Natural killer cell (primary cell): ENCODE results near the gene SLCO3A1. TPM values are rescaled to one million over a fixed set of nuclear protein-coding genes. Genes with fewer than 3 reads are reported as not detected.

Experiments used
- ATAC-seq, 3 donors: fragments of 150-1000 bp in 2 of 3; fragments of 200-7000 bp in 1 of 3; cut with Tn5 transposase; 1 replicate in 1 of 3; 2 replicates in 2 of 3; pipeline ENCODE4 v1.10.0; 2021; ENCODE audit warnings: mild to moderate bottlenecking in 2 of 3, moderate library complexity in 2 of 3
- DNase-seq, 2 donors: peaks; one replicate each; pipeline versions ENCODE4 v3.0.0 to v3.0.0-alpha.2; 2013 to 2021; ENCODE audit warnings: mixed read lengths in 1 of 2
- H3K27ac ChIP-seq: one replicate; pipeline ENCODE4 v1.5.1; 2013; ENCODE audit warnings: mild to moderate bottlenecking, low read length
- H3K27me3 ChIP-seq: one replicate; pipeline ENCODE4 v1.6.1; 2013; ENCODE audit warnings: low read length; ENCODE audit not compliant: control insufficient read depth, insufficient read depth
- H3K36me3 ChIP-seq: one replicate; pipeline ENCODE4 v1.6.1; 2013; ENCODE audit warnings: low read length; ENCODE audit not compliant: control insufficient read depth, insufficient read depth
- H3K4me1 ChIP-seq: one replicate; pipeline ENCODE4 v1.6.1; 2013; ENCODE audit warnings: low read length; ENCODE audit not compliant: control insufficient read depth, insufficient read depth
- H3K4me3 ChIP-seq: one replicate; pipeline ENCODE4 v1.5.1; 2013; ENCODE audit warnings: low read length
- H3K9me3 ChIP-seq: one replicate; pipeline ENCODE4 v1.6.1; 2013; ENCODE audit warnings: low read length; ENCODE audit not compliant: control insufficient read depth, insufficient read depth
- H3K27ac Mint-ChIP-seq, 2 donors: one replicate each; pipeline ENCODE4 v1.8.0; 2022; ENCODE audit warnings: mild to moderate bottlenecking in 2 of 2, mixed read lengths in 2 of 2, moderate library complexity in 1 of 2
- H3K27me3 Mint-ChIP-seq, 2 donors: one replicate each; pipeline ENCODE4 v1.8.0; 2022; ENCODE audit warnings: low read depth in 2 of 2, mixed read lengths in 2 of 2
- H3K36me3 Mint-ChIP-seq: one replicate; pipeline ENCODE4 v1.8.0; 2022; ENCODE audit warnings: mixed read lengths
- H3K4me1 Mint-ChIP-seq, 2 donors: one replicate each; pipeline ENCODE4 v1.8.0; 2022; ENCODE audit warnings: mixed read lengths in 2 of 2
- H3K4me3 Mint-ChIP-seq: one replicate; pipeline ENCODE4 v1.8.0; 2022; ENCODE audit warnings: mild to moderate bottlenecking, moderate library complexity, mixed read lengths
- H3K9me3 Mint-ChIP-seq, 2 donors: one replicate each; pipeline ENCODE4 v1.8.0; 2022; ENCODE audit warnings: mixed read lengths in 2 of 2
- WGBS: methylation state at CpG from one replicate; pipeline ENCODE4 v1.1.7; 2013; ENCODE audit warnings: missing lambda C conversion rate; ENCODE audit not compliant: insufficient coverage; 5-methylcytosine and 5-hydroxymethylcytosine counted together
- intact Hi-C: fragments of 100-400 bp; cut with micrococcal nuclease; formaldehyde crosslinking; loops from one replicate; pipeline ENCODE4 v1.14.2; 2022
- total RNA-seq, 4 donors: library from RNA; stranded (reverse); fragments of 120-200 nt in 1 of 4; gene quantifications; one replicate each; pipeline versions ENCODE4 v1.2.3 to v1.2.4, GENCODE V29; 2013 to 2022
- TF ChIP-seq, protein P1 (sequence below): fragments of 200-600 bp; IDR thresholded peaks from one replicate; pipeline ENCODE4 v1.8.0; 2022; ENCODE audit warnings: antibody characterized with exemption

SLCO3A1 gene
- total RNA-seq, 3 donors from 2014 or later (not counting 1 experiment from before 2014, with no cell fraction given), result 48.5 to 73.5 (median 68.8) TPM

GRCh38 chr15:92187975-92188374 is 334.5 kb downstream of the SLCO3A1 start:
- DNase-seq, result no peak
- no peaks in the 10 kb centered on the region for H3K36me3 Mint-ChIP-seq
- no peaks in the 10 kb centered on the region for H3K9me3 ChIP-seq
- no peak overlapping the region for H3K27ac ChIP-seq
- 88% methylated on average over 4 of the region's 4 CpGs for WGBS
- H3K4me3 Mint-ChIP-seq, result no peak overlapping the region
- H3K36me3 ChIP-seq, result no peaks in the 10 kb centered on the region
- no peak overlapping the region for H3K27ac Mint-ChIP-seq
- H3K9me3 Mint-ChIP-seq, result no peaks in the 10 kb centered on the region
- H3K27me3 Mint-ChIP-seq, result peaks cover 3 to 10% of the 10 kb centered on the region in 2 donors
- no peak overlapping the region for H3K4me3 ChIP-seq
- H3K27me3 ChIP-seq, result no peaks in the 10 kb centered on the region
- H3K4me1 ChIP-seq, result peaks cover 6% of the 10 kb centered on the region
- peaks cover 0 to 4% of the 10 kb centered on the region in 2 donors for H3K4me1 Mint-ChIP-seq
- TF ChIP-seq, protein P1, sequence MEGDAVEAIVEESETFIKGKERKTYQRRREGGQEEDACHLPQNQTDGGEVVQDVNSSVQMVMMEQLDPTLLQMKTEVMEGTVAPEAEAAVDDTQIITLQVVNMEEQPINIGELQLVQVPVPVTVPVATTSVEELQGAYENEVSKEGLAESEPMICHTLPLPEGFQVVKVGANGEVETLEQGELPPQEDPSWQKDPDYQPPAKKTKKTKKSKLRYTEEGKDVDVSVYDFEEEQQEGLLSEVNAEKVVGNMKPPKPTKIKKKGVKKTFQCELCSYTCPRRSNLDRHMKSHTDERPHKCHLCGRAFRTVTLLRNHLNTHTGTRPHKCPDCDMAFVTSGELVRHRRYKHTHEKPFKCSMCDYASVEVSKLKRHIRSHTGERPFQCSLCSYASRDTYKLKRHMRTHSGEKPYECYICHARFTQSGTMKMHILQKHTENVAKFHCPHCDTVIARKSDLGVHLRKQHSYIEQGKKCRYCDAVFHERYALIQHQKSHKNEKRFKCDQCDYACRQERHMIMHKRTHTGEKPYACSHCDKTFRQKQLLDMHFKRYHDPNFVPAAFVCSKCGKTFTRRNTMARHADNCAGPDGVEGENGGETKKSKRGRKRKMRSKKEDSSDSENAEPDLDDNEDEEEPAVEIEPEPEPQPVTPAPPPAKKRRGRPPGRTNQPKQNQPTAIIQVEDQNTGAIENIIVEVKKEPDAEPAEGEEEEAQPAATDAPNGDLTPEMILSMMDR, result no peak
- no peak for ATAC-seq
- intact Hi-C loops, result no loop called here

GRCh38 chr15:92189166-92189565 is 335.7 kb downstream of the SLCO3A1 start:
- intact Hi-C loops, result no loop called here
- TF ChIP-seq, protein P1, result no peak
- H3K4me1 ChIP-seq, result peaks cover 6% of the 10 kb centered on the region
- H3K4me3 ChIP-seq, result no peak overlapping the region
- Mint-ChIP-seq H3K4me3 (no peak overlapping the region), H3K27ac (no peak overlapping the region), H3K27me3 (peaks cover 0 to 10% of the 10 kb centered on the region in 2 donors), H3K4me1 (peaks cover 0 to 4% of the 10 kb centered on the region in 2 donors), H3K36me3 (no peaks in the 10 kb centered on the region), H3K9me3 (no peaks in the 10 kb centered on the region)
- no peaks in the 10 kb centered on the region for H3K27me3 ChIP-seq
- H3K36me3 ChIP-seq, result no peaks in the 10 kb centered on the region
- no peak overlapping the region for H3K27ac ChIP-seq
- DNase-seq (no peak), ATAC-seq (no peak)
- 93% methylated on average over 4 of the region's 4 CpGs for WGBS
- no peaks in the 10 kb centered on the region for H3K9me3 ChIP-seq

DNA sequence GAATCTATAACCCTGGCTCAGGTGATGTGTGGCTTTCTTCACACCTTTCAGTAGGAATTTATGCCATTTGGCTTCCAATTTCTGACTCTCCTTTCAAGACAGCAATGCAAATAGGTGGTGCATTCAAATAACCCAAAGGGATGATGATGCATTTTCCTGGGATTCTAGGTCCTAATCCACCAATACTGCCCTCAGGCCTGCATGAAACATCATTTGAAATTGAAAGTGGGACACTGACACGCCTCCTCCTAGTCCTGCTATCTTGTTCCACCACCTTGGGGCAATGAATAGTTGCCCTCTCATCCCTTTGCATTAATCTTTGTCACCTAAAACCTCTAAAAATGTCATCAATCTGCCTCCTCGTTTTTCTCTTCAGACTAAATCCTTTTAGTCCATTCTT is 341.7 kb downstream of the SLCO3A1 start:
- no peaks in the 10 kb centered on the region for H3K36me3 ChIP-seq
- Mint-ChIP-seq H3K4me3 (no peak overlapping the region), H3K27me3 (peaks cover 2 to 6% of the 10 kb centered on the region in 2 donors), H3K27ac (no peak overlapping the region), H3K9me3 (no peaks in the 10 kb centered on the region), H3K36me3 (no peaks in the 10 kb centered on the region), H3K4me1 (no peaks in the 10 kb centered on the region)
- intact Hi-C loops, result no loop called here
- ATAC-seq, result no peak
- DNase-seq, result no peak
- WGBS, result 81% methylated on average over 1 of the region's 2 CpGs
- H3K9me3 ChIP-seq, result no peaks in the 10 kb centered on the region
- no peaks in the 10 kb centered on the region for H3K4me1 ChIP-seq
- H3K27me3 ChIP-seq, result no peaks in the 10 kb centered on the region
- no peak overlapping the region for H3K27ac ChIP-seq
- TF ChIP-seq, protein P1, result no peak
- no peak overlapping the region for H3K4me3 ChIP-seq

- Histone ChIP-seq H3K36me3 (no peaks in the 10 kb centered on the region), H3K4me1 (no peaks in the 10 kb centered on the region), H3K27ac (no peak overlapping the region), H3K4me3 (no peak overlapping the region), H3K9me3 (no peaks in the 10 kb centered on the region), H3K27me3 (no peaks in the 10 kb centered on the region)
- ATAC-seq (no peak), DNase-seq (no peak)
- Mint-ChIP-seq H3K36me3 (no peaks in the 10 kb centered on the region), H3K27ac (no peak overlapping the region), H3K27me3 (peaks cover 0 to 9% of the 10 kb centered on the region in 2 donors), H3K9me3 (no peaks in the 10 kb centered on the region), H3K4me3 (no peak overlapping the region), H3K4me1 (no peaks in the 10 kb centered on the region)
- TF ChIP-seq, protein P1, result no peak
- intact Hi-C loops, result no loop called here
- WGBS, result 86% methylated on average over 4 of the region's 4 CpGs
Measured at GRCh38 chr15:92196342-92196741, 342.8 kb downstream of the SLCO3A1 start.
